ENCODE results near the gene GGT1.
A peak's percentile ranks its signal among the peaks of the same experiment; 100 is the strongest.
"Not testable (repeated sequence)": the region's sequence is repeated elsewhere in the genome, so short reads cannot be mapped to it uniquely, and the experiment has no call there.

The GGT1 gene

DNA sequence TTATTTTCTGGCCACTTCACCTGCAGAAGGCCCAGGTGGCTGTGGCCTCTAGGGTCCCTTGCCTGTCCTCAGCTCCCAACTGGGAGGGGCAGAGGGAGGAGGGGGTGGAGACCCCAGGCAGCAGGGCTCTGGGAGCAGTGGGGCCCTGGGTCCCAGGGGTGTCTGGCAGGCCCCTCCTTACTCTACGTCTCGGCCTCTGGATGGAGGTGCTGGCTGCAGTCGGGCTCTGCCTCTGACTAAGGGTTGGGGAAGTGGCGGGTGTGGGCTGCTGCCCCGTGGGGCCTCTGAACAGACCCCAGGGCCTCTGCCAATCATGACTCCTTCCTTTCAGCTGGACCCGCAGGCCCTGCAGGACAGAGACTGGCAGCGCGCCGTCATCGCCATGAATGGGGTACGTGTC, 41.4 kb downstream of the GGT1 start:
- not testable (repeated sequence) for DNase-seq

DNA sequence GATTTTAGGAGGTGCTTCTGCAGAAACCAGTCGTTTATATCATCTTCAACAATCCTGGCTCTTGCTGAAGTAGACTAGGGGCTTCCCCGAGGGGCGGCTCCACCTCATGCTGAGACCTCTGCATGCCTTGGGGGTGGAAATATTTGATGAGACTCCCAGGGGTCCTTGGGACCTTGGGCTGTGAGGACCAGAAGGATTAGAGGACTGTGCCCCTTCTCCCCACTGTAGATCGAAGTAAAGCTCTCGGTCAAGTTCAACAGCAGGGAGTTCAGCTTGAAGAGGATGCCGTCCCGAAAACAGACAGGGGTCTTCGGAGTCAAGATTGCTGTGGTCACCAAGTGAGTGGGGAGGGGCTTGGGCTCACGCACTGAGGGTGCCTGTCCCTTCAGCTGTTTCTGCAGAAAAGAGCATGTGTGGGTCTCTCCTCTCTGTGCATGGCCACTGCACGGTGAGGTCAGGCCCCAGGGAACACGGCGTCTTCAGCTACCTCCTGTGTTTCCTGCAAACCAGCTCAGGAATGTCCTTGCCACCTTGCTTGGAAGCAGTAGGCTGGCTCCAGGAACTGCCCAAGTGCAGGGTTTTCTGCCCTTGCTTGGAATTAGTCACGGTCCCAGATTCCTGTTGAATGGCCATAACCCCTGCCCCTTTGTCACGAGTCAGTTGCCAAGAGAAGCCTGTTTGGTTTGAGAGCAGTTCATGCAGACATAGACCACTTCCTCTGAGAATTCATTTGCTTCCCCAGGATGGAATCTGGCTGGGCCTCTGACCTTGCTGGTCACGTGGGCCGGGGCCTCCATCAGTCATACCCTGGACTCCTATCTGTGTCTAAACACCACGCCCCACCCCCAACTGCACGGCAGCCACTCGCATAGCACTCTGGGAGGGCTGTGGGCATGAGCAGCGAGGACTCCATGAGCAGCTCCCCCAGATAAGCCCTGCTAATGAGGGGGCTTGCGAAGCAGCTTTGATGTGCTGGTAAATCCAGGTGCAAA, 42.7 kb downstream of the GGT1 start:
- DNase-seq = not testable (repeated sequence)

GRCh38 chr22:24646756-24647155, 43.8 kb downstream of the GGT1 start:
- DNase-seq = not testable (repeated sequence)

DNA sequence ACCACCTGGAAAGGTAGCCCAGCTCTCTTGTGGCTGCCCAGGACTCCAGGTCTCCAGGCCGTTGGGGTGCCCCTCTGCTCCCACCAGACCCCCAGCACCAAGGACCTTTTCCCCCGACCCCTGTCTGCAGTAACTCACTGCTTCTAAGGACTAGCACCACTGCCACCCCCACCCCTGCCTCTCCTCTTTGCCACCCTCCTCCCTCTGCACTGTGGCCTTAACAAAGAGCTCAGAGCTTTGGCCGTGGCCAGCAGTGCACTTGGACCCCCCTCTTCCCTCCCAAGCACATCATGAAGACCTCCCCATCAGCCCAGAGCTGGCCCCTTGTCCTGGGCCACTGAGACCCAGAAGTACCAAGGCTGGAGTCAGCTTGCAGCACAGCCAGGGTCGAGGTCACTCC, 46.4 kb downstream of the GGT1 start:
- not testable (repeated sequence) for DNase-seq

DNA sequence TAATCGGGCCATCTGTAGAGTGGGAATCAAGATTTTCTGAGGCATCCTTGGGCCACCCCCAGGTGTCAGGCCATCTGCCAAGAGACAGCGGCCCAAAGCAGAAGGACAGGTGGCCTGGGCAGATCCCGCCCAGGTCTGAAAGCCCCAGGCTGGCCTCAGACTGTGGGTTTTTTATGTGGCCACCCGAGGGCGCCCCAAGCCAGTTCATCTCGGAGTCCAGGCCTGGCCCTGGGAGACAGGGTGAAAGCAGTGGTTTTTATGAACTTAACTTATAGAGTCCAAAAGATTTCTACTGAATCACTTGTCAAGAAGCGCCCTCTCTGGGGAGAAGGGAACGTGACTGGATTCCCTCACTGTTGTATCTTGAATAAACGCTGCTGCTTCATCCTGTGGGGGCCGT, 47.9 kb downstream of the GGT1 start:
- peak; percentile 68 for DNase-seq

- DNase-seq = not testable (repeated sequence)
Measured at GRCh38 chr22:24665395-24665794, 62.4 kb downstream of the GGT1 start.

- not testable (repeated sequence) for DNase-seq
Measured at GRCh38 chr22:24667904-24668303, 64.9 kb downstream of the GGT1 start.

GRCh38 chr22:24672532-24672931, 69.5 kb downstream of the GGT1 start:
- not testable (repeated sequence) for DNase-seq

Data from activated CD4-positive, alpha-beta T cell treated with anti-CD3 and anti-CD28 coated beads, Interleukin-2, amount 50 U/mL, for 16 hours (primary cell).